ENCODE data around the gene EN1. TPM values are rescaled to one million over a fixed set of nuclear protein-coding genes. Genes with fewer than 3 reads are reported as not detected.

EN1 gene
- total RNA-seq, 1 experiment from 2014 or later, result not detected

- Histone ChIP-seq H3K27ac (ENCODE audit: low read depth, low read length) (no peak overlapping the region), H3K36me3 (ENCODE audit: control insufficient read depth in 1 of 2, insufficient read depth in 2 of 2, low read length in 2 of 2) (no peaks in the 10 kb centered on the region), H3K9me3 (ENCODE audit: control insufficient read depth in 1 of 2, insufficient read depth in 1 of 2, low read depth in 1 of 2, low read length in 2 of 2) (no peaks in the 10 kb centered on the region), H3K9ac (ENCODE audit: low read length) (no peak overlapping the region), H2AFZ (ENCODE audit: low read depth, low read length, poor library complexity, severe bottlenecking) (no peak overlapping the region), H3K4me3 (replicated peaks in 1 of 2; ENCODE audit: low read depth in 1 of 2, low read length in 2 of 2) (no peak overlapping the region), H3K27me3 (ENCODE audit: insufficient read depth, low read length) (no peaks in the 10 kb centered on the region), H3K79me2 (ENCODE audit: insufficient read depth, low read length) (no peaks in the 10 kb centered on the region), H4K20me1 (ENCODE audit: insufficient read depth) (no peaks in the 10 kb centered on the region), H3K9me2 (ENCODE audit: insufficient read depth) (no peaks in the 10 kb centered on the region), H3K4me1 (ENCODE audit: control insufficient read depth in 1 of 2, insufficient read depth in 2 of 2, low read length in 2 of 2) (no peaks in the 10 kb centered on the region), H3K4me2 (ENCODE audit: low read length) (no peak overlapping the region)
- no peak for ATAC-seq
- ChIA-PET POLR2A (no interaction called here), CTCF (no interaction called here), RAD21 (ENCODE audit: low non-redundant PET in 1 of 2, low total read pairs in 2 of 2, uncharacterized antibody in 2 of 2, unreplicated experiment in 2 of 2) (no interaction called here)
- intact Hi-C loops (cut with micrococcal nuclease), result no loop called here
- no peak for DNase-seq (ENCODE audit: low read depth, low spot score)
- BruUV-seq (replicated peaks), result no TSS peak
- no peak for TF ChIP-seq JUND (IDR thresholded peaks at IDR 0.05)
- TF ChIP-seq RAD21 (IDR thresholded peaks at IDR 0.05; ENCODE audit: low read depth), result no peak
- TF ChIP-seq ELF1 (IDR thresholded peaks at IDR 0.05; ENCODE audit: borderline replicate concordance, low read depth), result no peak
- TF ChIP-seq, protein P1, sequence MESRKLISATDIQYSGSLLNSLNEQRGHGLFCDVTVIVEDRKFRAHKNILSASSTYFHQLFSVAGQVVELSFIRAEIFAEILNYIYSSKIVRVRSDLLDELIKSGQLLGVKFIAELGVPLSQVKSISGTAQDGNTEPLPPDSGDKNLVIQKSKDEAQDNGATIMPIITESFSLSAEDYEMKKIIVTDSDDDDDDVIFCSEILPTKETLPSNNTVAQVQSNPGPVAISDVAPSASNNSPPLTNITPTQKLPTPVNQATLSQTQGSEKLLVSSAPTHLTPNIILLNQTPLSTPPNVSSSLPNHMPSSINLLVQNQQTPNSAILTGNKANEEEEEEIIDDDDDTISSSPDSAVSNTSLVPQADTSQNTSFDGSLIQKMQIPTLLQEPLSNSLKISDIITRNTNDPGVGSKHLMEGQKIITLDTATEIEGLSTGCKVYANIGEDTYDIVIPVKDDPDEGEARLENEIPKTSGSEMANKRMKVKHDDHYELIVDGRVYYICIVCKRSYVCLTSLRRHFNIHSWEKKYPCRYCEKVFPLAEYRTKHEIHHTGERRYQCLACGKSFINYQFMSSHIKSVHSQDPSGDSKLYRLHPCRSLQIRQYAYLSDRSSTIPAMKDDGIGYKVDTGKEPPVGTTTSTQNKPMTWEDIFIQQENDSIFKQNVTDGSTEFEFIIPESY (IDR thresholded peaks at IDR 0.05; ENCODE audit: extremely low read depth, insufficient replicate concordance, low read length), result no peak
- TF ChIP-seq EZH2 (IDR thresholded peaks at IDR 0.05), result no peak
- no peak for TF ChIP-seq SRF (IDR thresholded peaks at IDR 0.05; ENCODE audit: low read depth)
- no peak for TF ChIP-seq ZFX (IDR thresholded peaks at IDR 0.05)
- TF ChIP-seq, protein P2, sequence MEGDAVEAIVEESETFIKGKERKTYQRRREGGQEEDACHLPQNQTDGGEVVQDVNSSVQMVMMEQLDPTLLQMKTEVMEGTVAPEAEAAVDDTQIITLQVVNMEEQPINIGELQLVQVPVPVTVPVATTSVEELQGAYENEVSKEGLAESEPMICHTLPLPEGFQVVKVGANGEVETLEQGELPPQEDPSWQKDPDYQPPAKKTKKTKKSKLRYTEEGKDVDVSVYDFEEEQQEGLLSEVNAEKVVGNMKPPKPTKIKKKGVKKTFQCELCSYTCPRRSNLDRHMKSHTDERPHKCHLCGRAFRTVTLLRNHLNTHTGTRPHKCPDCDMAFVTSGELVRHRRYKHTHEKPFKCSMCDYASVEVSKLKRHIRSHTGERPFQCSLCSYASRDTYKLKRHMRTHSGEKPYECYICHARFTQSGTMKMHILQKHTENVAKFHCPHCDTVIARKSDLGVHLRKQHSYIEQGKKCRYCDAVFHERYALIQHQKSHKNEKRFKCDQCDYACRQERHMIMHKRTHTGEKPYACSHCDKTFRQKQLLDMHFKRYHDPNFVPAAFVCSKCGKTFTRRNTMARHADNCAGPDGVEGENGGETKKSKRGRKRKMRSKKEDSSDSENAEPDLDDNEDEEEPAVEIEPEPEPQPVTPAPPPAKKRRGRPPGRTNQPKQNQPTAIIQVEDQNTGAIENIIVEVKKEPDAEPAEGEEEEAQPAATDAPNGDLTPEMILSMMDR (IDR thresholded peaks at IDR 0.05 in 2 of 3, conservative IDR thresholded peaks at IDR 0.05 in 1 of 3; ENCODE audit: borderline replicate concordance in 1 of 3, insufficient read depth in 1 of 3, low read depth in 2 of 3, low read length in 2 of 3), result no peak
- no peak for TF ChIP-seq CEBPB (IDR thresholded peaks at IDR 0.05; ENCODE audit: low read depth)
- no peak for TF ChIP-seq ZNF274 (IDR thresholded peaks at IDR 0.05; ENCODE audit: low read depth, low read length)
- TF ChIP-seq TCF7L2 (IDR thresholded peaks at IDR 0.05; ENCODE audit: borderline replicate concordance, extremely low read depth, insufficient read depth, insufficient read length), result no peak
- TF ChIP-seq MAX (IDR thresholded peaks at IDR 0.05), result no peak
- no peak for TF ChIP-seq POLR2A (IDR thresholded peaks at IDR 0.05; ENCODE audit: borderline replicate concordance, extremely low read depth, insufficient read depth, insufficient read length)
- TF ChIP-seq FOSL1 (IDR thresholded peaks at IDR 0.05; ENCODE audit: low read depth), result no peak
- TF ChIP-seq EGR1 (IDR thresholded peaks at IDR 0.05; ENCODE audit: low read depth), result no peak
- TF ChIP-seq SP1 (IDR thresholded peaks at IDR 0.05; ENCODE audit: low read depth), result no peak
- TF ChIP-seq ATF3 (IDR thresholded peaks at IDR 0.05), result no peak
- no peak for TF ChIP-seq POLR2AphosphoS5 (IDR thresholded peaks at IDR 0.05; ENCODE audit: low read depth, low read length)
Measured at GRCh38 chr2:118893100-118893499, 45.7 kb upstream of the EN1 start.
